ENCODE results near the gene CPNE4.

The CPNE4 gene

GRCh38 chr3:131549340-131549739, 485.5 kb downstream of the CPNE4 start:
- peak; percentile 41 for TF ChIP-seq CTCF (IDR thresholded peaks at IDR 0.05; ENCODE audit: low read depth, low read length)
- no peak overlapping the region for H3K4me3 ChIP-seq (replicated peaks in 1 of 2; ENCODE audit: low read depth in 2 of 2, low read length in 2 of 2)
- peak in 1 of 2 donors; percentile 26 for DNase-seq (ENCODE audit: low read depth in 2 of 2)

- no peak for DNase-seq (ENCODE audit: low read depth in 2 of 2)
- H3K4me3 ChIP-seq (replicated peaks in 1 of 2; ENCODE audit: low read depth in 2 of 2, low read length in 2 of 2), result no peak overlapping the region
- TF ChIP-seq CTCF (IDR thresholded peaks at IDR 0.05; ENCODE audit: low read depth, low read length), result no peak
Observed at GRCh38 chr3:131547585-131547984, 487.2 kb downstream of the CPNE4 start.

GRCh38 chr3:131546441-131546840, 488.4 kb downstream of the CPNE4 start:
- no peak for TF ChIP-seq CTCF (IDR thresholded peaks at IDR 0.05; ENCODE audit: low read depth, low read length)
- H3K4me3 ChIP-seq (replicated peaks in 1 of 2; ENCODE audit: low read depth in 2 of 2, low read length in 2 of 2), result no peak overlapping the region
- DNase-seq (ENCODE audit: low read depth in 2 of 2), result no peak

GRCh38 chr3:131544557-131544956, 490.3 kb downstream of the CPNE4 start:
- no peak for DNase-seq (ENCODE audit: low read depth in 2 of 2)

GRCh38 chr3:131543714-131544113, 491.1 kb downstream of the CPNE4 start:
- TF ChIP-seq CTCF (IDR thresholded peaks at IDR 0.05; ENCODE audit: low read depth, low read length), result no peak
- H3K4me3 ChIP-seq (replicated peaks in 1 of 2; ENCODE audit: low read depth in 2 of 2, low read length in 2 of 2), result no peak overlapping the region
- DNase-seq (ENCODE audit: low read depth in 2 of 2), result peak; percentile 66 to 92

More at GRCh38 chr3:131544557-131544956, 490.3 kb downstream of the CPNE4 start:
- H3K4me3 ChIP-seq (replicated peaks in 1 of 2; ENCODE audit: low read depth in 2 of 2, low read length in 2 of 2), result no peak overlapping the region
- no peak for TF ChIP-seq CTCF (IDR thresholded peaks at IDR 0.05; ENCODE audit: low read depth, low read length)

GRCh38 chr3:131541288-131541687, 493.5 kb downstream of the CPNE4 start:
- H3K4me3 ChIP-seq (replicated peaks in 1 of 2; ENCODE audit: low read depth in 2 of 2, low read length in 2 of 2), result no peak overlapping the region
- TF ChIP-seq CTCF (IDR thresholded peaks at IDR 0.05; ENCODE audit: low read depth, low read length), result no peak
- DNase-seq (ENCODE audit: low read depth in 2 of 2), result no peak

- no peak for DNase-seq (ENCODE audit: low read depth in 2 of 2)
- no peak for TF ChIP-seq CTCF (IDR thresholded peaks at IDR 0.05; ENCODE audit: low read depth, low read length)
- no peak overlapping the region for H3K4me3 ChIP-seq (replicated peaks in 1 of 2; ENCODE audit: low read depth in 2 of 2, low read length in 2 of 2)
Observed at GRCh38 chr3:131540821-131541220, 494.0 kb downstream of the CPNE4 start.
